ENCODE measurements around the gene B3GLCT.
"Not testable (repeated sequence)": the region's sequence is repeated elsewhere in the genome, so short reads cannot be mapped to it uniquely, and the experiment has no call there.

Gene B3GLCT

DNA sequence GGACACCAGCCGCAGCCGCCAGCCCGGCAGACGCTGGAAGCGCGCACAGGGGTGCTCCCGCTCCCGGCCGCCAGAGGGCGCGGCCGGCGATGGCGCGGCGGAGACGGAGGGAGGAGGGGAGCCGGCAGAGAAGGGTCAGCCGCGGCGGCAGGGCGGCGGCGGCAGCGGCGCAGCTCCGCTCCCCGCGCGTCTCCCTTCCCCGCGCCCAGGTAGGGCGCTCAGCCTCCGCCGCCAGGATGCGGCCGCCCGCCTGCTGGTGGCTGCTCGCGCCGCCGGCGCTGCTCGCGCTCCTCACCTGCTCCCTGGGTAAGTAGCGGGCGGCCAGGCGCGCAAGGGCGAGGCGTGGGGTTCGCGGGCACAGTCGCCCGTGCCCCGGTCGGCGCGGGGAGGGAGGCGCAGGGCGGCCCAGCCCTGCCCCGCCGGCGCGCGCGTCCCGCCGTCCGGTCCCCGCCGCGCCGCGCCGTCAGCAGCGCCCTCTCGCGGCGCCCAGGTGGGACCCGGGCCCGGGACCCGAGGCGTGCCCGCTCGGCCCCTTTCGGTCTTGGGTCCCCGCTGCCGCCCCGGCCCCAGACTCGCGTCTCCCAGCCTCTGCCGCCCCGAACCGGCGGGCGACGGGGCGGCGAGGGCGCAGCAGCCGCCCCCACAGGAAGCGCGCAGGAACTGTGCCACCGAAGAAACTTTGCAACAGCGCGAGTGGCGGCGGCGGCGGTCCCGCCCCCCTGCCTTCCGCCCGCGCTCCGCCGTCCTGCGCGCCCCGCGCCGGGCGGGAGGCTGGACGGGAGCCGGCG, at the start of gene B3GLCT:
TSS of gene B3GLCT (plus strand) at position 127 of the 788 bp plus-strand sequence. CDS start at position 237, 110 bp downstream.
- peak; percentile 71 for DNase-seq

DNA sequence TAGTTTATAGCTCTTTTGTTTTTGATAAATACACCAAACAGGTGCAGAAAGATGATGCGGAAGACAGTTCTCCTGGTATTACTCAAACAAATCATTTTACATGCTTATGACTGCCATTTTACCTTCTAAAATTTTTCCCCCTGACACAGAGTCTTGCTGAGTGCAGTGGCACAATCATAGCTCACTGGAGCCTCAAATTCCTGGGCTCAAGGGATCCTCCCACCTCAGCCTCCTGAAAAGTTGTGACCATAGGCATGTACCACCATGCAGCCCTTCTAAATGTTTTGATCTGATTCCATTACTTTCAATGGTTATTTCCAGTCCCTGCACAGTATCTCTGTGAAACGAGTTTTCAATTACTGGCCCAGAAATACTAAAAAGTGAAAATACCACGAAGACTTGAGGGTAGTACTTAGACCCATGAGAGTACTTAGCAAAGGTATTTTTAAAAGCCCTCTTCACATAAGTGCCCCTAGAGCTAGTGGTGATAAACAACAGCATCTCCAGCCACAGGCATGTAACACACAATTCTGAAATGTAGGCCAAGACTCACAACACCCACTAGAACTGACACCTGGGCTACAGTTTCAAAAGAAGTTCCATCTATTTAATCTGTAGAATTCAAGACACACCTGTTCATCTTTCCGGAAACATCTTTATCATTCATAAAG, 49.3 kb upstream of the B3GLCT start:
- DNase-seq, result no peak

DNA sequence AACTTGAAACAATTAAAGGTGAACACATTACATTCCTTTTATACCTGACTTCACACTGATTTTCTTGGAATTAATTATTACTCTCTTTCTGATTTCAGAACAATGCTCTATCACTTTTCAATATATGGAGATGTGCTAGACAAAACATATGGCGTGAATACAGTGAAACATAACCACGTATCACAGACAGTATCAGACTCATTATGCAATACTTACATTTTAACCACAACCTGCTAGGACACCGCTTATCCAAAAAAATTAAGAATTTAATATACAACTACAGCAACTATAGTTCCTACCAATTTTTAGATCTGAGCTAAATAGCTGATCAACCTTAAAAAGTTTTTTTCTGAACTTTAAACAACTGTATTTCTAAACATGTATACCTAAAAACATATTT, 47.9 kb upstream of the B3GLCT start:
- DNase-seq, result no peak

DNA sequence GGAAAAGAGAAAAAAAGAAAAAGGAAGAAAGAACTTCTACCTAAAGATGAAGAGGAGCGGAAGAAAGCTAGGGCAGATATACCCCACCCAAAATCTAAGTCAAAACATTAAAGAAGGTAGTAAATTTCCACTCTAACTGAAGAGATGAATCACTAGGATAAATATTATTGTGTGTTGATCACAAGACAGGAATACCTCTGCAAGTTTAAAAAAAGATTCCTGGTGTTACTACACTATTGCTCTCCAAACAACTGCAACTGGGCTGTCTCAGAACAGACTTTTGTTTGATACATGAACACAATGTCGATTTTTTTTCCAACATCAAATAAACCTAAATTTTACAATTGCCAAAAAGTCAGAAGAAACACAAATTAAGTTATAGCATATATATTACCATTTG, 44.8 kb upstream of the B3GLCT start:
- DNase-seq, result no peak

DNA sequence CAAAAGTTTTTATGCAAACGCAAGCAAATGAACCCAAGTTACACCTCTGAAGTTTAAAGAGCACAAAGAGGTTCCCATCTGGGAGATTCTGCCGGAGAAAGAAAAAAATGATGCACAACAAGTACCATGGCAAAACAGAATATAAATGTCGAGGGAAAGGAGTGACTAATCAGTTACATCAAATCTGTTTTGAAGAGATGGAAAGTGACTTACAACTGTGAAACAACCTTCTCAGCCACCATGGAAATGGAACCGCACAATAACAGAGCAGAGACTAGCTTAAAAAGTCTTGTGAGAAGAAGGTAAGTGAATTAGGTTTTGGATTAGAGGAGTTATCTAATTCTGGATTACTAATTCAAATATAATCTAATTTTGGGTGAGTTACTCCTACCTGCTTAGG, 40.5 kb upstream of the B3GLCT start:
- no peak for DNase-seq

DNA sequence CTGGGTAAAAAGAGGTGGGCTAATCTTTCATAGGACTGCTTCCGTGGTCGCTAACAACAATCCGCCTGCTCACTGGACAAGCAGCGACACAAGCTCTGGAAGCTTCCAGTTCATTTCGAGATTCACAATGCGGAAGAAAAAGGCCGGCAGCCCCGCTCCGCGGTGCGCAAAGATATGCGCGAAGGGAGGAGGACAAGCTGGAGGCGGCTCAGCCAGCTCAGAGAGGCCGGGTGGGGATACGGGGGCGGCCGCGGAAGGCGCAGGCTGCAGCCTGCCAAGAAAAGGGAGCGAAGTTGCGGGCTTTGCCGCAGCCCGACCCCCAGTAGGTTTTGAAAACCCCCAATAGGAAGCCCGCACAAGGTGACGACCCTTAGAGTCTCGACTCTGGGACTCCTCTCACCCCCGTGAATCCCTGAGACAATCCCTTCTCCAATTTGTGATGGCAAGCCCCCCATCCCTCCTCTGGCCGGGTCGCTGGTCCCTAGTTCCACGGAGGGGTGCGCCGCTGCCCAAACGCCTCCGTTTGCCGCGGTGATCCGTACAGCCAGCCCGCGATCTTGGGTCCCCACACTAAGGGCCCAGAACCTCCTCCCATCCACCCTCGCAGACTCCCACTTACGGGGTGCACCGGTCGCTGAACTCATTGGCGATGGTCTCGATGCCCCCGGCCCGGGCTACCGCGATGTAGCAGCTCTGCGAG, 38.8 kb upstream of the B3GLCT start:
- DNase-seq, result no peak

DNA sequence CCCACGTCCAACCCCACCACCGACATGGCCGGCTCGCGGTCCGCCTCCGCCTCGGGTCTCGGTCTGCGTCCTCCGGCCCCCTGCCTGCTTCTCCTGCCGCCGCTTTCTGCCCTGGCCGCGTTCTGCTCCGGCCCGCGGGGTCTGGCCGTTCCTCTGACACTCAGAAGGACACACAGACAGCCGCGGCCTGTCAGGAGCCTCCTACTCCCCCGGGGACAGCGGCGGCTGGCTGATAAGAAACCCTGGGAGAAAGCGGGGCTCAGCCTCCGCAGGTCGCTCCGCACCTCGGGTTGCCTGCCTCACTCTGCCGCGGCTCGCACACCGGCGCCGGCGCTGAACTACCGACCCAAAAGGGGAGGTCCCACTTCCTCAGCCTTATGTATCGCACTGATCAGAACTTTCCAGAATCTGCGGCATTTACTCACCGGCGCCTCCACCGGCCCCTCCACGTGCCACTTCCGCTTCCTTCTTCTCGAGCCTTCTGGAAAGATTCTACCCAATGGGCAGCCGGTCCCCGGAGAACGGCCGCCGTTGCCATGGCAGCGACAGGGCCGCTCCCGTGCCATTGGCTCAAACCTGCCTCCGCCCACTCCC, 38.1 kb upstream of the B3GLCT start, which contains the start of gene HSPH1:
TSS of gene HSPH1 (minus strand) at position 348 of the 594 bp plus-strand sequence. CDS start at position 26, 322 bp downstream.
- peak; percentile 93 for DNase-seq

DNA sequence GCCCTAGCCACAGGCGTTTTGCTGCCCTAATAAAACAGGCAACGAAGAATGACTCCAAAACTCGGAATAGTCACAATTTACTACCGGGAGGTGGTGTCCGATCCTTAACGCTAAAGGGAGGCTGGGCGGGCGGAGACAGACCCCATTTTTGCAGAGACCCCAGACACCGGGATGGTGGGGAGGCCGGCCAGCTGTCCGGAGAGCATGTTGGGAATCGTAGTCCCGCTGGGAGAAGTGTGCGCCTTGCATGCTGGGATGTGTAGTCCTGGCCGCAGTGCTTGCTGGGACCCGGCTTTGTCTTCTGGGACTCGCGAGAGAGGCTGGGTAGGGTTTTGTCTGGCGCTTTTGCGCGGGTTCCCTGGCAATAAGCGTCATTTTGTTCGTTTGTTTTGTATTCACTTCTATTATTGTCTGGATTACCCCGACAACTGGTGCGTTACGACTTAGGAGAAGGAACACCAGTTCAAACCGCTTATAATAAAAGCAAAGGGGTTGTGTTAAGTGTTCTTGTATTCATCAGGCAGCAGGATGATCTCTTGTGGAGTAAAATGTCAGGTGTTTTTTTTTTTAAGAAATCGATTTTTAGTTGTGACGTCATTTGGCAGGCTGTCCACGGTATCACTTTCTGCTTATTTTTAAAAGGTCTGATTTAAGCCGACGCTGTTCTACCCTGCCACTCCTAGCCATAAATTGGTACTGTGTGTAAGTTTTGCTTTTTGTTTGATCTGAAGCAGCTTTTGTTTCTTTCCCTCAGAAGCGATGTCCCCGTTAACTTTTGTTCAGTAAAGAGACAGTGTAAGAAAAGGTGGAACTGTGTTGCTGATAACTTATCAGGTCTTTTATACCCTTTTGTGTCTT, 37.4 kb upstream of the B3GLCT start:
- DNase-seq, result peak; percentile 93

DNA sequence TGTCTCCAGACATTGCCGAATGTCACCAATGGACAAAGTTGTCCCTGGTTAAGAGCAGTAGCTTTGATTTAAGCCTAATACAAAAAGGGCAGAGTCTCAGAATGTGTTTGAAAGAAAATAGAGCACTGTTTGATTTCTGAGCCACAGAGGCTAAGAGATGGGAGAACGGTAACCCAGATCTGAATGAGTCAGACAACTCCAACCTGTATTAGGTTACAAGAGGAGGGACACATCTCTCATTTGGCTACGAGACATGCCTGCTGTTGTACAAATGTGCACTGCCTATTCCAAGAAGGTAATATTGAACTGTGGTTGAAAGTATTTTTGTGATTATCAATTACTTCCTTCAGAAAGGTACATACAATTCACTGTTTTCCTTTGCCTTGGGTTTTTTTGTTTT, 33.2 kb upstream of the B3GLCT start:
- DNase-seq, result no peak

DNA sequence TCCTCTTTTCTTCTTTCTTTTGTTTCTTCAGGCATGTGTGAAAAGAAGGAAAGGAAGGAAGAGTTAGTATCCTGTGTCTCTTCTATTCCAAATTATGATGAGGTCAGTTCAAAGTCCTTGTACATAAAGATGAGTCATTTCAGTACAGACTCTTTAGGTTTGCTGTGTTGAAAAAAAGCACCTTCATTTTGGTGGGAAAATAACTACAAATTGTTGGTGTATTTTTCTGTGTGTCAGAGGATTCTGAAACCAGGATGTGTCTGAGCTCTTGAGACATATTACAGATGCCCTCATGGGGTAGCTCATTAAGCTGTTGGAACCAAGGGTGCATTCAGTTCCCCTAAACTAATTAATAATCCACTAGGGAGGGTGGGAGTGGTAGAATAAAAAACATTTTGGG, 32.3 kb upstream of the B3GLCT start:
- no peak for DNase-seq

DNA sequence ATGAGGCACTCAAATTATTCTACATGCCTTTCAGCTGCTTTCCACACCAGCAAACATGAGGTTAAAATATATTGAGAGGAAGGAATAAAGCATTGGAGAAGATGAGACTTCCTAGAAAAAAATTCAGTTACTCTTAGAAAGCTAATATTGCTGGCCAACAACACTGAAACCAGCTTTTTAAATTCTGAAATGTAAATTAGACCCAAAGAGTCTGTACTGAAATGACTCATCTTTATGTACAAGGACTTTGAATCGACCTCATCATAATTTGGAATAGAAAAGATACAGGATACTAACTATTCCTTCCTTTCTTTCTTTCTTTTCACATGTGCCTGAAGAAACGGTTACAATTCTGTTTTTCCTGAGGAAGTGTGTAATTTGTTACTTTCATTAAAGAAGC, 31.6 kb upstream of the B3GLCT start:
- no peak for DNase-seq

DNA sequence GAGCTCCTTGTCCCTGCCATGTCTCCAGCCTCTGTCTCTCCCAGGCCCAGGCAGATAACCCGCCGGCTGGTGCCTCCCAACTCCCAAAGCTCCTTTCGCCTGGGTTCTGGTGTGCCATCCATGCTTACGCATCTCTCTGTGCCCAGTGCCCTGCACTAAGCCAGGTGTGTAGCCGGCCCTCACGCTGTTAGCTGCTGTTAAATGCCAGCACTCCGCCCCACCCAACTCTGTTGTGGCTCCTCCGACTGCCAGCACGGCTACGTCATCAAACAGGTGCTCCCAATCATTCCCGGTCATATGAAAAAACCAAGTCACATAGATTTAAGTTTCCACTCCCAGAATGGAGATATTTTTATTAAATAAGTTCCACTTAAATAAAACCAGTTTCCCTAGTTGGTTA, 31.0 kb upstream of the B3GLCT start:
- no peak for DNase-seq

DNA sequence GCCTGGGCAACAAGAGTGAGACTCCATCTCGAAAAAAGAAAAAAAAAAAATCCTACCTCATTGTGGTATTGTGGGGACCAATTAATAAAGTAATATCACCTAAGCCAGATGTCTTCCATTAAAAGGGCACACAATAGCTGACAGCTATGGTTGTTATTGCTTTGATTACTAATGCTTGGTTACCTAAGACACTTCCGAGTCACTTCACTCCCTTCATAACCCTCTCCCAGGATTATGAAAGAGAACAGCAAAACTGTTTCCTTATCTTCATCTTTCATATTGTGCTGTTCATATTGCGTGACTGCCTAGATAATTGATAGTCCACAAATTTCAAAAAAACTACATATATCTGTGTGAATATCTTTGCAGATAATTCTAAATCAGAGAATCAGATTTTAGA, 27.8 kb upstream of the B3GLCT start:
- DNase-seq, result no peak

DNA sequence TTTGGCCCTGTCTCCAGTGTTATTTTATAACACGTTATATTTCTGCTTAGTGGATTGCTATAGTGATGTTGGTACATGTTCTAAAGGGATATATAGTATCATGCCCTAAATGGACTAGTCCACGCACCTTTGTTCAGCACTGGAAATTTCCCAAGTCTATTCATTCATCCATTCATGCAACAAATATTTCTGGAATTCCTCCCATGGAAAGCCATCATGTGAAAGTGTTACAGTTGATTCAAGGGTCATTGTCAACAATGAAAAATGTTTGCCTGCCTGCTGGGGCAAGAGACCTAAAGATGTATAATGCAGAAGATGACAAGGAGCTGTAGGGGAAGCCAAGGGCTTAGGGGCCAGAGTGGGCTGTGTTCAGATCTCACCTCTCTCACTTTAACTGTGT, 27.2 kb upstream of the B3GLCT start:
- peak; percentile 1 for DNase-seq

DNA sequence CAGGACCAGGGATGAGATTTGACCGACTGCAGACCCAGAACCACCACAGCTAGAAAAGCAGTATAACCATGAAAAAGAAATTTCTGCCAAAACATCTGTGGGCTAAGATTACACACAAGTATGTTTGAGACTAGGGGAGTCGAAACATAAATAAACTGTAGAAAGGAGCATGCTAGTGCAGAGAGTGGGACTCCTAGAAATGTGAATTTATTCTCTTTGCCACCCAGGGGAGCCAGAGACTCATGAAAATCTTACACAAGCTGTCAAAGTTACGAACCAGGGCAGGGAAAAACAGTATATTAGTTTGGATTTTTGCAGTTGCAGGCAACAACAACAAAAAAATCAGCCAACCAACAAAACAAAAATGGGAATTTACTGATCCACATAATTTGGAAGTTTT, 25.8 kb upstream of the B3GLCT start:
- no peak for DNase-seq

DNA sequence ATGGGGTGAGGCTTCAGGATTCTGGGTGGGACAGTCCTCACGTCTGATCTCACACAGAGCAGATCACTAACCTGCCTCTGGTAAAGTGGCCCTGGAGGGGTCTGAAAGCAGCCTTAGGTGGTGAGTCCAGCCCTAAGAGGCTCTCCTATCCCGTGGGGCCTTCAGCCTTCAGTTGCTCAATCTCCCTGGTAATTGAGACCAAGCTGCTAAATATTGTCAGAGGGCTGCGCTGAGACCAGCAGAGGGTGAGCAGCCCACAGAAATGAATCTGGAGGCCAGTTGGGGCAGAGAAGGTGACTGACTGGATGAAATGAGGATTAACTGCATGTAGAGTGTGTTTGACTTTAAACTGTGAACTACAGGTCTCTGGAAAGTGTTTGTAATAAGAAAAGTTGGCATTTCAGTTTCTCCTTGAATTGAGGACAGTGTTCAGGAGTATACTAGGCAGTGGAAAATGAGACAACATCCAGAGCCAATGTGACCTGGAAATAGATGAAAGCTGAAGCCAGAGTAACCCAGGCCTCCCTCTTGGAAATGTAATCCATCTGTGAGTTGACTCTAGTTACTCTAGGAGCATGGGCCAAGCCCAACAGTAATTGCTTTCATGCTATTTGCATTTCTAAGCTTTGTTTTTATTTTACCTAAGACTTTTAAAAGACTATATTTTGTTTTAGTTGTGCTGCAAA, 23.8 kb upstream of the B3GLCT start:
- no peak for DNase-seq

DNA sequence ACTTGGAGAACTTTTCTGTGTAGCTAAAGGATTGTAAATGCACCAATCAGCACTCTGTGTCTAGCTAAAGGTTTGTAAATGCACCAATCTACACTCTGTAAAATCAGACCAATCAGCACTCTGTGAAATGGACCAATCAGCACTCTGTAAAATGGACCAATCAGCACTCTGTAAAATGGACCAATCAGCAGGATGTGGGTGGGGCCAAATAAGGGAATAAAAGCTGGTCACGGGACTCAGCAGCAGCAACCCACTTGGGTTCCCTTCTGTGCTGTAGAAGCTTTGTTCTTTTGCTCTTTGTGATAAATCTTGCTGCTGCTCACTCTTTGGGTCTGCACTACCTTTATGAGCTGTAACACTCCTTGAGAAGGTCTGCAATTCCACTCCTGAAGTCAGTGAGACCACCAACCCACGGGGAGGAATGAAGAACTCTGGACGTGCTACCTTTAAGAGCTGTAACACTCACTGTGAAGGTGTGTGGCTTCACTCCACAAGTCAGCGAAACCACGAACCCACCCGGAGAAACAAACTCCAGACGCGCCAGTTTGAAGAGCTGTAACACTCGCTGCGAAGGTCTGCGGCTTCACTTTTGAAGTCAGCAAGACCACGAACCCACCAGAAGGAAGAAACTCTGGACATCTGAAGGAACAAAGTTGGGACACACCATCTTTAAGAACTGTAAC, 21.8 kb upstream of the B3GLCT start:
- not testable (repeated sequence) for DNase-seq

DNA sequence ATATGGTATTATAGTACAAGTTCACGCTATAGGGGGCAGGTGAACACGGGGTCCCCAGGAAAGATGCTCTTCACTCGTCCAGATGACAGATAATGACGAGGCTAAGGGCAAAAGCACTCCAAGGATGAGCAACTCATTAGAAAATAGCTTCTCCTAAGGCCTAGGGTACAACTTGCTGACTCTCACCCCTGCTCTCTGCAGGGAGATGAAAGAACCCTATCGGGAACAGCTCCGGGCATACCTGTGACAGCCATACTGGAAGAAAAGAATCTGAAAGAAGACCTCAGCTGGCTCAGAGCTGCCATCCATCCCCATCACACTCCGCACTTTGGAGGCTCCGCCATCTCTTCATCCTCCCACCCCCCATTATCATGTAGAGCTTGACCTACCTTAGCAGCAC, 20.5 kb upstream of the B3GLCT start:
- no peak for DNase-seq

DNA sequence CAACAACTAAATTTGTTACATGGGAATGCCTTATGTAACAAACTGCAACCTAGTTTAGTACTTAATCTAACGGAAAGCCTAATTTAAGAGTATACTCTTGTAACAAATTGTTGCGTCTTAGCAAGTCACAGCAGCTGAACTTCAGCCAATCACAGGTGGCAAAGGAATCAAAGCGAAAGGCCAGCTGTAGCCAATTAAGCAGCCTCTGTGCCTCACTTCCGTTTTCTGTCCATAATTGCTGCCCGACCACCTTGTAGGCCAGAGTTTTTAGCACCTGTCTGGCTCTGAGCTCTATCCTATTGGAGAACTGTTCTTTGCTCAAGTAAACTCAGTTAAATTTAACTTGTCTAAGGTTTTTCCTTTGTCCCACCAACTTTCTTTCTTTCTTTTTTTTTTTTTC, 20.0 kb upstream of the B3GLCT start:
- no peak for DNase-seq

DNA sequence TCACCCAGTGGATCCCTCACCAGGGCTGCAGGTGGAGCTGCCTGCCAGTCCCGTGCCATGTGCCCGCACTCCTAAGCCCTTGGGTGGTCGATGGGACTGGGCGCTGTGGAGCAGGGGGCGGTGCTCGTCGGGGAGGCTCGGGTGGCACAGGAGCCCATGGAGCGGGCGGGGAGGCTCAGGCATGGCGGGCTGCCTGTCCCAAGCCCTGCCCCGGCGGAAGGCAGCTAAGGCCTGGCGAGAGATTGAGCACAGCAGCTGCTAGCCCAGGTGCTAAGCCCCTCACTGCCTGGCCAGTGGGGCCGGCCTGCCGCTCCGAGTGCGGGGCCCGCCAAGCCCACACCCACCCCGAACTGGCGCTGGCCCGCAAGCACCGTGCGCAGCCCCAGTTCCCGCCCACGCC, 16.8 kb upstream of the B3GLCT start:
- DNase-seq, result no peak

DNA sequence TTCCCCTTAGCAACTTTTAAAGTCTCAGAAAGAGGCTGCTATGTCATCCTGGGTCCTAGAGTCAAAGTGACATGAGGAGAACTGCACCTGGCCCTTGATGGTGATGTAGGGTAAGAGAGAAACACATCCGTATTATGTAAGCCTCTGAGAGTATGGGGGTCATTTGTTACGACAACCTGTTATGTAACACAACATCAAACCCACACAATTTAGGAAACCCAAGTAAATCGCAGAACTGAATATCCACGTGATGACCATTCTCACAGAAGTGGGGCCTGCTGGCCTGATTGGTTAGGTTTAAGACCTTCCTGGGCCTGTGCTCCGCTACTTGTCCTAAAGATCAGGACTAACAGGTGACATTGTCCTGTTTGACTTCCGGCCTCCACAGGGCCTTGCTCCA, 15.3 kb upstream of the B3GLCT start:
- no peak for DNase-seq

Data from T1000 (cell line).